WTC11 (cell line): ENCODE data around the gene ANKMY1.

ENCODE experiments used
- CTCF ChIP-seq: fragments of 200-600 bp; IDR thresholded peaks from 2 replicates; pipeline ENCODE4 v1.8.0; 2022; ENCODE audit warnings: antibody characterized with exemption
- ETV6 ChIP-seq: sonication (generic); formaldehyde crosslinking; IDR thresholded peaks from 2 replicates; pipeline ENCODE4 v1.8.1; 2022; ENCODE audit warnings: mild to moderate bottlenecking, missing genetic modification reagents
- FOXJ3 ChIP-seq: sonication (generic); formaldehyde crosslinking; IDR thresholded peaks from 2 replicates; pipeline ENCODE4 v1.9.0; 2021; ENCODE audit warnings: missing genetic modification reagents, mild to moderate bottlenecking, borderline replicate concordance
- FOXP4 ChIP-seq: sonication (generic); formaldehyde crosslinking; IDR thresholded peaks from 2 replicates; pipeline ENCODE4 v1.8.0; 2022; ENCODE audit warnings: mild to moderate bottlenecking, missing genetic modification reagents
- HMGA2 ChIP-seq: fragments of 250-450 bp; sonication (Bioruptor Pico); IDR thresholded peaks from 2 replicates; pipeline ENCODE4 v1.4.0; 2021; ENCODE audit warnings: mild to moderate bottlenecking, moderate library complexity
- KAT7 ChIP-seq: sonication (generic); formaldehyde crosslinking; IDR thresholded peaks from 2 replicates; pipeline ENCODE4 v1.8.1; 2023; ENCODE audit warnings: missing genetic modification reagents, mild to moderate bottlenecking, borderline replicate concordance
- MAX ChIP-seq: sonication (generic); formaldehyde crosslinking; IDR thresholded peaks from 2 replicates; pipeline ENCODE4 v1.8.0; 2022; ENCODE audit warnings: mild to moderate bottlenecking, missing genetic modification reagents
- PREB ChIP-seq: sonication (generic); formaldehyde crosslinking; IDR thresholded peaks from 2 replicates; pipeline ENCODE4 v1.8.1; 2022; ENCODE audit warnings: mild to moderate bottlenecking, missing genetic modification reagents, moderate library complexity, borderline replicate concordance
- SP1 ChIP-seq: sonication (generic); formaldehyde crosslinking; conservative IDR thresholded peaks from 2 replicates; pipeline ENCODE4 v1.8.1; 2022; ENCODE audit warnings: missing genetic modification reagents
- TCF7 ChIP-seq: sonication (generic); formaldehyde crosslinking; IDR thresholded peaks from 2 replicates; pipeline ENCODE4 v1.8.0; 2022; ENCODE audit warnings: mild to moderate bottlenecking, low read depth, missing genetic modification reagents, moderate library complexity
- ZNF232 ChIP-seq: sonication (generic); formaldehyde crosslinking; IDR thresholded peaks from 2 replicates; pipeline ENCODE4 v1.8.0; 2022; ENCODE audit warnings: mild to moderate bottlenecking, missing genetic modification reagents
- ZNF263 ChIP-seq: sonication (generic); formaldehyde crosslinking; IDR thresholded peaks from 2 replicates; pipeline ENCODE4 v1.8.1; 2022; ENCODE audit warnings: low read depth, mild to moderate bottlenecking, moderate library complexity, missing genetic modification reagents
- ZNF396 ChIP-seq: fragments of 250-450 bp; sonication (Bioruptor Pico); IDR thresholded peaks from 2 replicates; pipeline ENCODE4 v1.8.0; 2021; ENCODE audit warnings: mild to moderate bottlenecking, moderate library complexity, borderline replicate concordance
- ZNF423 ChIP-seq: fragments of 250-450 bp; sonication (Bioruptor Pico); IDR thresholded peaks from 2 replicates; pipeline ENCODE4 v2.1.2; 2022; ENCODE audit warnings: mild to moderate bottlenecking, moderate library complexity

GRCh38 chr2:240500561-240501423 lies 57.0 kb downstream of the ANKMY1 start:
- TF ChIP-seq CTCF (no peak), HMGA2 (no peak), ETV6 (CRISPR knock-in tag) (no peak), FOXP4 (no peak), ZNF232 (no peak), ZNF396 (CRISPR knock-in tag) (no peak), ZNF263 (no peak), ZNF423 (no peak), FOXJ3 (CRISPR knock-in tag) (no peak), SP1 (CRISPR knock-in tag) (no peak), TCF7 (CRISPR knock-in tag) (no peak), MAX (CRISPR knock-in tag) (no peak), KAT7 (no peak), PREB (no peak)
